AG04450 (cell line): Measurements from ENCODE around the gene ACSF3. TPM values are rescaled to one million over a fixed set of nuclear protein-coding genes. Genes with fewer than 3 reads are reported as not detected.

Experiments used
- CTCF ChIA-PET: fragments of 300-600, 350-600 bp; formaldehyde crosslinking; extraction: SDS; loops from one replicate; lab custom pipeline; 2022; ENCODE audit warnings: antibody characterized with exemption, inconsistent platforms; lab: Charles Lee
- POLR2A ChIA-PET: fragments of 350-600 bp; formaldehyde crosslinking; extraction: SDS; loops from one replicate; lab custom pipeline; 2021; ENCODE audit warnings: antibody characterized with exemption, inconsistent platforms; lab: Yijun Ruan, JAX
- DNase-seq: peaks from one replicate; pipeline ENCODE4 v3.0.0-alpha.2; 2011; ENCODE audit warnings: low read depth, low spot score
- H3K27ac ChIP-seq: one replicate; pipeline ENCODE4 v1.5.1; 2012; ENCODE audit warnings: low read depth, low read length, control low read depth
- H3K27me3 ChIP-seq: one replicate; pipeline ENCODE4 v1.6.0; 2012; ENCODE audit warnings: low read length; ENCODE audit not compliant: control insufficient read depth, insufficient read depth
- H3K4me3 ChIP-seq: 2 replicates; pipeline ENCODE4 v1.5.1; 2011; ENCODE audit warnings: mild to moderate bottlenecking, low read depth, low read length, control low read depth
- H3K9me3 ChIP-seq: 2 replicates; pipeline ENCODE4 v1.5.1; 2012; ENCODE audit warnings: low read length; ENCODE audit not compliant: control insufficient read depth, insufficient read depth
- CTCF ChIP-seq: IDR thresholded peaks from 2 replicates; pipeline ENCODE4 v1.5.1; 2011; ENCODE audit warnings: low read depth, low read length, control low read depth, inconsistent platforms
- polyA plus RNA-seq: library from polyadenylated mRNA; depleted of rRNA; stranded (reverse); fragments of >200 nt; gene quantifications from 2 replicates; pipeline ENCODE4 v1.2.3, GENCODE V29; 2011

ACSF3 gene
- polyA plus RNA-seq, 1 experiment: 11.2 TPM

DNA sequence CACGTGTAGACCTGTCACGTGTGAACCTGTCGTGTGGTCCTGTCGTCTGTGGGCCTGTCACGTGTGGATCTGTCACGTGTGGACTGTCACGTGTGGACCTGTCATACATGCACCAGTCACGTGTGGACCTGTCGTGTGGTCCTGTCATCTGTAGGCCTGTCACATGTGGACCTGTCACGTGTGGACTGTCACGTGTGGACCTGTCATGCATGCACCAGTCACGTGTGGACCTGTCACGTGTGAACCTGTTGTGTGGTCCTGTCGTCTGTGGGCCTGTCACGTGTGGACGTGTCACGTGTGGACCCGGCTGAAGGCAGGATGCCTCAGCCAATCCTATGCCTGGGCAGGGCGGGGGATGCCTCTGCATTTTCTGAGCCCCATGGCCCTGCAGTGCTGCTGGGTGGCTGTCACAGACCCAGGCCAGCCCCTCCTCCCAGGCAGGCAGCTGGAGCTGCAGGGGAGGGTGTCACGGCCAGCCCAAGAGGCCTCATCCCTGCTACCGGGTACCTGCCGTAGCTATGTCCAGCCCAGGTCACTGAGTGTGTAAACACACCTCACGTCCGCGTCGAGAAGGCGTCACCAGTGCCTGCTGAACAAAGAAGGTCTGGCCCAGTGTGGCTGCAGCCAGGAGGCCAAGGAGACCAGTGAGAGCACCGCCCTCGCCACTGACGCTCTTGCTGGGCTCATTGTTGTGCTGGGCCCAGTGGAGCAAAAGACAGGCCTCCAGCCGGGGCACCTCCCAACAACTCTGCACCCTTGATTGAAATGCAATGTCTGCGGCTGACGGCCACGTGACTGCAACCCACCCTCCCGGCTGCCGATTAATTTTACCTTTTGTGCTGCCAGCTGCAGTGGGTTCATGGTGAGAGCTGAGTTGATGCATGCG, 18.6 kb upstream of the ACSF3 start:
- Histone ChIP-seq H3K9me3 (peaks cover 71% of the 10 kb centered on the region), H3K27ac (no peak overlapping the region), H3K27me3 (no peaks in the 10 kb centered on the region), H3K4me3 (no peak overlapping the region)
- ChIA-PET CTCF (no interaction called here), POLR2A (no interaction called here)
- no peak for DNase-seq
- no peak for TF ChIP-seq CTCF

GRCh38 chr16:89076159-89076558, 17.5 kb upstream of the ACSF3 start:
- no peaks in the 10 kb centered on the region for H3K27me3 ChIP-seq
- peaks cover 69% of the 10 kb centered on the region for H3K9me3 ChIP-seq
- POLR2A ChIA-PET: no interaction called here
- no peak overlapping the region for H3K27ac ChIP-seq
- no peak for TF ChIP-seq CTCF
- CTCF ChIA-PET: no interaction called here
- no peak for DNase-seq
- H3K4me3 ChIP-seq: no peak overlapping the region

DNA sequence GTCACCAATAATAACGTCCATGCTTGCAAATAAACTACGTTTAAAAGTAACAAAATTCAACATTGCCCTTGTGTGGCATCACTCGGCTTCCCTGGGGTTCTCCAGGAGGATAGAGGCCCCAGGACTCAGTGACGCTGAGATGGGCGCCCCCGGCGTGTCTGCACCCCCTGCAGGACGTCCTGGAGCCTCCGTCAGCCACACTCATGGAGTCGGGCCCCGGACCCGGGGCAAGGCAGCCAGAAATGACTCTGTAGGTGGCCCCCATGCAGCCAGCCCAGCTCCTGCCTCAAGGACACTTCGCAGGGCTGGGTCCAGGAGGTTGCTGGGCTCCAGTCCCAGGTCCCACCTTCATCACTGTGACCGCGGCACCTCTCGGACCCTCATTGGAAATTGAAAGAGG, 16.6 kb upstream of the ACSF3 start:
- no peak for TF ChIP-seq CTCF
- H3K4me3 ChIP-seq: no peak overlapping the region
- DNase-seq: no peak
- H3K27ac ChIP-seq: no peak overlapping the region
- H3K9me3 ChIP-seq: peaks cover 60% of the 10 kb centered on the region
- CTCF ChIA-PET: no interaction called here
- H3K27me3 ChIP-seq: no peaks in the 10 kb centered on the region
- POLR2A ChIA-PET: no interaction called here

DNA sequence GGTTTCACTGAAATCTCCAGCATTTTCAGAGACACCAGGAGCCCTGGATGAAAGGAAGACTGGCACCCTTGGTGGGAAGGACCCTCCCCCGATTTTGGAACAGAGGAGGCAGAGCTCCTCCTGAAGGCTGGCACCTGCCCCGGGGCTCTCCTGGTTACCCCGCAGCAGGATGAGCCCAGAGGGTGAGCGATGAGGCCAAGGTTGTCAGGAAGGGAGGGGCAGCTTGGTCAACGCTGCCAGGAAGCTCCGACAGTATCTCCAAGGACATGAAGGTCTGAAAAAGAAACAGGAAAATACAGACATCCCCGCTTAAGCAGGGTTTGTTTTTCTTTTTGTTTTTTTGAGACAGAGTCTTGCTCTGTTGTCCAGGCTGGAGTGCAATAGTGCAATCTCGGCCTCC, 15.5 kb upstream of the ACSF3 start:
- POLR2A ChIA-PET: no interaction called here
- peaks cover 49% of the 10 kb centered on the region for H3K9me3 ChIP-seq
- DNase-seq: no peak
- no peak overlapping the region for H3K27ac ChIP-seq
- no peaks in the 10 kb centered on the region for H3K27me3 ChIP-seq
- no peak overlapping the region for H3K4me3 ChIP-seq
- CTCF ChIA-PET: no interaction called here
- no peak for TF ChIP-seq CTCF

DNA sequence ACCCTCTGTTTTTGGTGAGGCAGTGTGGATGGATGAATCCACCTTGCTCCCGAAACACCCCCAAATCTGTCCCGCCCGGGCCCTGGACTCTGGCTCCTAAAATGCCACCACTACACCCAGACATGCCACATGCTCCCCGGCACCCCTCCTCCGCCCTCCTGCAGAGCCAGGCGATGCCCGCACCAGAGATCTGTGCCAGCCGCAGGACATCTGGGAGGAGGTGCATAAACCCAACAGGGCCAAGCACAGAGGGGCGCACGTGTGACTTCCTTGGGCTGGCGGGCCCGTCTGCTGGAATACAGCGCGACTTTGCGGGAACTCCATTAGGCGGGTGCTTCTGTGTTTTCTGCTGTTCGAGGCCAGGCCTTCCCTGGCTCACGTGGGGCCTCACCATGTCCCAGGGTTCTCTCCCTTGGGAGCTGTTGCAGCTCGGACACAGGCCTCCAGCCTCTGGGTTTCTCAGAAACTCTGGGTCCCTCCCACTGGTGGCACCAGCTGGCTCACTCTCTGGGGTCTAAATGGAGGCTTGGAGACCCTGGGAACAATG, 14.1 kb upstream of the ACSF3 start:
- no peak overlapping the region for H3K4me3 ChIP-seq
- POLR2A ChIA-PET: no interaction called here
- H3K27me3 ChIP-seq: no peaks in the 10 kb centered on the region
- CTCF ChIA-PET: no interaction called here
- no peak for TF ChIP-seq CTCF
- no peak for DNase-seq
- H3K27ac ChIP-seq: no peak overlapping the region
- peaks cover 36% of the 10 kb centered on the region for H3K9me3 ChIP-seq
